ENCODE data around the gene ZRANB3.

DNA sequence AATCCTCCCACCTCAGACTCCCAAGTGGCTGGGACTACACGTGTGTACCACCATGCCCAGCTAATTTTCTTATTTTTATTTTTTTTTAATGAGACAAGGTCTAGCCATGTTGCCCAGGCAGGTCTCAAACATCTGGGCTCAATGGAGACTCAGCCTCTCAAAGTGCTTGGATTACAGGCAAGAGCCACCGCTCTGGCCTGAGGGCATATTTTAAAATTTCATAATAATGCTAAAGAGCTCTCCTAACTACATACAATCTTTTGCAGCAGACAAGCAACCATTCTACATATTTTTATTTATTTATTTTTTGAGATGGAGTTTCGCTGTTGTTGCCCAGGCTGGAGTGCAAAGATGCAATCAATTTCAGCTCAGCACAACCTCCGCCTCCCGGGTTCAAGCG, 271.9 kb downstream of the ZRANB3 start:
- TF ChIP-seq YY1 (IDR thresholded peaks at IDR 0.05; ENCODE audit: insufficient read depth, insufficient read length) (no peak), SUZ12 (IDR thresholded peaks at IDR 0.05; ENCODE audit: extremely low read depth, insufficient read depth, insufficient read length) (no peak)

Data from NT2/D1 (cell line).